ENCODE measurements around the gene LCN12.

The LCN12 gene

GRCh38 chr9:136927343-136928271, 24.5 kb upstream of the LCN12 start:
- no peak for DNase-seq

GRCh38 chr9:136928591-136928990, 23.5 kb upstream of the LCN12 start:
- DNase-seq: no peak

GRCh38 chr9:136930014-136930413, 22.1 kb upstream of the LCN12 start:
- no peak for DNase-seq

- DNase-seq: no peak
These were observed 20.4 kb upstream of the LCN12 start for GRCh38 chr9:136931611-136932130.

GRCh38 chr9:136934277-136934676, 17.8 kb upstream of the LCN12 start:
- no peak for DNase-seq

- no peak for DNase-seq
These were observed 16.4 kb upstream of the LCN12 start for GRCh38 chr9:136935651-136936050.

GRCh38 chr9:136936645-136937170, 15.4 kb upstream of the LCN12 start:
- DNase-seq: no peak

- DNase-seq: no peak
These were observed 14.7 kb upstream of the LCN12 start for GRCh38 chr9:136937186-136938001.

GRCh38 chr9:136939431-136939995, 12.6 kb upstream of the LCN12 start:
- DNase-seq: no peak

- DNase-seq: no peak
These were observed 12.0 kb upstream of the LCN12 start for GRCh38 chr9:136939996-136940525.

- DNase-seq: no peak
These were observed 11.4 kb upstream of the LCN12 start for GRCh38 chr9:136940526-136941230.

GRCh38 chr9:136941231-136942111, 10.6 kb upstream of the LCN12 start:
- DNase-seq: no peak

- DNase-seq: no peak
These were observed 9.8 kb upstream of the LCN12 start for GRCh38 chr9:136942112-136942880.

GRCh38 chr9:136942881-136943230, 9.2 kb upstream of the LCN12 start:
- no peak for DNase-seq

GRCh38 chr9:136943291-136944211, 8.5 kb upstream of the LCN12 start:
- no peak for DNase-seq

- no peak for DNase-seq
These were observed 7.9 kb upstream of the LCN12 start for GRCh38 chr9:136944212-136944518.

GRCh38 chr9:136944519-136945332, 7.3 kb upstream of the LCN12 start, which contains the start of the genes C8G and FBXW5:
C8G (plus strand) TSS chr9:136945243; CDS start chr9:136945321, 78 bp downstream.
FBXW5 (minus strand) TSS chr9:136944738; CDS start chr9:136944083, 655 bp downstream.
- peak; percentile 90 for DNase-seq

Measured in effector CD8-positive, alpha-beta T cell (primary cell).